ENCODE data around the gene ABCA5.

ABCA5 gene

GRCh38 chr17:69218986-69219385 is 107.9 kb downstream of the ABCA5 start:
- Histone ChIP-seq H3K9ac (ENCODE audit: low read length) (no peak overlapping the region), H3K4me1 (ENCODE audit: low read length) (no peaks in the 10 kb centered on the region), H3K9me3 (ENCODE audit: insufficient read depth, low read length) (no peaks in the 10 kb centered on the region), H3K36me3 (replicated peaks; ENCODE audit: low read depth, low read length) (no peaks in the 10 kb centered on the region), H2AFZ (ENCODE audit: low read depth, low read length) (no peak overlapping the region), H3K79me2 (ENCODE audit: low read length) (no peaks in the 10 kb centered on the region), H3K4me2 (ENCODE audit: low read length) (no peak overlapping the region), H3K4me3 (ENCODE audit: low read length) (no peak overlapping the region), H4K20me1 (ENCODE audit: insufficient read depth, low read length) (no peaks in the 10 kb centered on the region), H3K27ac (ENCODE audit: low read length) (no peak overlapping the region), H3K27me3 (ENCODE audit: low read depth, low read length) (no peaks in the 10 kb centered on the region)
- no peak for TF ChIP-seq EZH2phosphoT487 (IDR thresholded peaks at IDR 0.05; ENCODE audit: low read depth)
- TF ChIP-seq CTCF (IDR thresholded peaks at IDR 0.05; ENCODE audit: low read depth, low read length) = no peak

DNA sequence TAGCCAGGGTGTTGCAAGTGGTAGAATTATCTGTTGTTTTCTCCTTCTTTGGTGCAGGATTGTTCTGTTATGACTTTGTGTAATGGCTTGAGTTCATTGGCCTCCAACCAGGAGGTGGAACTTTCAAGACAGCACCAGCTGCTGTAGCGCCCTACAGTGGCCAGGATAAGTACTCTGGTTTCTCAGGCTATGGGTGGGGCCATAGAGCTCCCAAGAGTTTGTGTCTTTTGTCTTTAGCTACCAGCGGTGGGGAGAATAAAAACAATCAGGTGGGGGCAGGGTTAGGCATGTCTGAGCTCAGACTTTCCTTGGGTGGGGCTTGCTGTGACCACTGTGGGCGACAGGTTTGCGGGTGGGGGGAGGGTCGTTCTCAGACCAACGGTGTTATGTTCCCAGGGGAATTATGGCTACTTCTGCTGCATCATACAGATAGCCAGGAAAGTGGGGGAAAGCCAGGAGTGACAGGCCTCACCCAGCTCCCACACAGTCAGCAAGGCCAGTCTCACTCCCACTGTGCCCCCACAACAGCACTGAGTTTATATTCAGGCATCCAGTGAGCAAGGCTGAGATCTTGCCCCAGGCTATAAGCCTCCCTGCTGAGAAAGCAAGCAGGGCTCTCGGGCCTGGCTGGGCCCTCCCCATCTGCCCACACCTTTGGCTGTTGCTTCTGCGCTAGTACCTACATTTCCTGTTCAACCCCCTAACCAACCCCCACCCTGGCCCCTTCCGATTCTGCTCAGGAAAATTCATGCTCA is 113.7 kb downstream of the ABCA5 start:
- H2AFZ ChIP-seq (ENCODE audit: low read depth, low read length) = no peak overlapping the region
- no peaks in the 10 kb centered on the region for H3K79me2 ChIP-seq (ENCODE audit: low read length)
- no peak overlapping the region for H3K4me3 ChIP-seq (ENCODE audit: low read length)
- no peak overlapping the region for H3K4me2 ChIP-seq (ENCODE audit: low read length)
- H3K36me3 ChIP-seq (replicated peaks; ENCODE audit: low read depth, low read length) = no peaks in the 10 kb centered on the region
- H3K4me1 ChIP-seq (ENCODE audit: low read length) = no peaks in the 10 kb centered on the region
- H3K27me3 ChIP-seq (ENCODE audit: low read depth, low read length) = no peaks in the 10 kb centered on the region
- no peak overlapping the region for H3K27ac ChIP-seq (ENCODE audit: low read length)
- H4K20me1 ChIP-seq (ENCODE audit: insufficient read depth, low read length) = no peaks in the 10 kb centered on the region
- no peaks in the 10 kb centered on the region for H3K9me3 ChIP-seq (ENCODE audit: insufficient read depth, low read length)
- H3K9ac ChIP-seq (ENCODE audit: low read length) = no peak overlapping the region
- no peak for TF ChIP-seq EZH2phosphoT487 (IDR thresholded peaks at IDR 0.05; ENCODE audit: low read depth)
- TF ChIP-seq CTCF (IDR thresholded peaks at IDR 0.05; ENCODE audit: low read depth, low read length) = no peak; the same call in 1 of the 2 replicates

GRCh38 chr17:69208640-69209039 is 118.3 kb downstream of the ABCA5 start:
- Histone ChIP-seq H2AFZ (ENCODE audit: low read depth, low read length) (no peak overlapping the region), H3K4me2 (ENCODE audit: low read length) (no peak overlapping the region), H3K9ac (ENCODE audit: low read length) (no peak overlapping the region), H3K27me3 (ENCODE audit: low read depth, low read length) (no peaks in the 10 kb centered on the region), H3K4me3 (ENCODE audit: low read length) (no peak overlapping the region), H3K9me3 (ENCODE audit: insufficient read depth, low read length) (no peaks in the 10 kb centered on the region), H3K4me1 (ENCODE audit: low read length) (no peaks in the 10 kb centered on the region), H3K79me2 (ENCODE audit: low read length) (no peaks in the 10 kb centered on the region), H4K20me1 (ENCODE audit: insufficient read depth, low read length) (no peaks in the 10 kb centered on the region), H3K36me3 (replicated peaks; ENCODE audit: low read depth, low read length) (no peaks in the 10 kb centered on the region), H3K27ac (ENCODE audit: low read length) (no peak overlapping the region)
- TF ChIP-seq EZH2phosphoT487 (IDR thresholded peaks at IDR 0.05; ENCODE audit: low read depth) = no peak
- TF ChIP-seq CTCF (IDR thresholded peaks at IDR 0.05; ENCODE audit: low read depth, low read length) = no peak

DNA sequence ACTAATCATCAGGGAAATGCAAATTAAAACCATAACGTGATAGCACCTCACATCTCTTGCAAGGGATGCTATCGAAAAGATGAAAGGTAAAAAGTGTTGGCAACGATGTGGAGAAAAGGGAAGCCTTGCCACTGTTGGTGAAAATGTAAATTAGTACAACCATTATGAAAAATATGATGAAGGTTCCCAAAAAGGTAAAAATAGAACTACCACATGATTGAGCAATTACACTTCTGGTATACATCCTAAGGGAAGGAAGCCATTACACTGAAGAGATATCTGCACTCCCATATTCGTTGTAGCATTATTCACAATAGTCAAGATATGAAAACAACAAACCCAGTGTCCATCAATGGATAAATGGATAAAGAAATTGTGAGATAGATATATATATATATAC is 119.8 kb downstream of the ABCA5 start:
- Histone ChIP-seq H3K9me3 (ENCODE audit: insufficient read depth, low read length) (no peaks in the 10 kb centered on the region), H3K27ac (ENCODE audit: low read length) (no peak overlapping the region), H2AFZ (ENCODE audit: low read depth, low read length) (no peak overlapping the region), H3K36me3 (replicated peaks; ENCODE audit: low read depth, low read length) (no peaks in the 10 kb centered on the region), H3K4me1 (ENCODE audit: low read length) (no peaks in the 10 kb centered on the region), H3K4me3 (ENCODE audit: low read length) (no peak overlapping the region), H4K20me1 (ENCODE audit: insufficient read depth, low read length) (no peaks in the 10 kb centered on the region), H3K9ac (ENCODE audit: low read length) (no peak overlapping the region), H3K27me3 (ENCODE audit: low read depth, low read length) (no peaks in the 10 kb centered on the region), H3K4me2 (ENCODE audit: low read length) (no peak overlapping the region), H3K79me2 (ENCODE audit: low read length) (no peaks in the 10 kb centered on the region)
- TF ChIP-seq CTCF (IDR thresholded peaks at IDR 0.05; ENCODE audit: low read depth, low read length) (no peak), EZH2phosphoT487 (IDR thresholded peaks at IDR 0.05; ENCODE audit: low read depth) (no peak)
